CD4-positive, alpha-beta T cell (primary cell): ENCODE results near the gene ELOVL4. TPM values are rescaled to one million over a fixed set of nuclear protein-coding genes. Genes with fewer than 3 reads are reported as not detected.

ENCODE experiments used
- ATAC-seq: fragments of 200-7000 bp; cut with Tn5 transposase; one replicate; pipeline ENCODE4 v1.10.0; 2022; ENCODE audit warnings: mild to moderate bottlenecking; ENCODE audit not compliant: poor library complexity
- CTCF ChIA-PET: fragments of 350-600 bp; sonication (Branson Sonifier 250); formaldehyde crosslinking; loops from one replicate; lab custom pipeline; 2021; ENCODE audit warnings: antibody characterized with exemption, inconsistent platforms; lab: Charles Lee
- POLR2A ChIA-PET: fragments of 350-600 bp; sonication (Branson Sonifier 250); formaldehyde crosslinking; loops from one replicate; lab custom pipeline; 2021; ENCODE audit warnings: antibody characterized with exemption, inconsistent platforms; lab: Charles Lee
- DNase-seq, 14 experiments: peaks; one replicate each; pipeline ENCODE4 v3.0.0-alpha.2; 2013 to 2020; ENCODE audit warnings: mixed read lengths in 2 of 14
- H3K27ac ChIP-seq, 2 donors: one replicate each; pipeline versions ENCODE4 v1.5.1 to v1.7.0; 2013; ENCODE audit warnings: low read length in 2 of 2, low read depth in 1 of 2, mild to moderate bottlenecking in 1 of 2
- H3K27me3 ChIP-seq, 2 experiments: 1 replicate in 1 of 2; 2 replicates in 1 of 2; pipeline versions ENCODE4 v1.6.1 to v1.7.0; 2013; ENCODE audit warnings: low read length in 2 of 2, control low read depth in 1 of 2, mild to moderate bottlenecking in 1 of 2, moderate library complexity in 1 of 2; ENCODE audit not compliant: insufficient read depth in 2 of 2, control insufficient read depth in 1 of 2
- H3K36me3 ChIP-seq: one replicate; pipeline ENCODE4 v1.6.1; 2013; ENCODE audit warnings: low read length, control low read depth; ENCODE audit not compliant: insufficient read depth
- H3K4me1 ChIP-seq: one replicate; pipeline ENCODE4 v1.6.1; 2013; ENCODE audit warnings: low read length, control low read depth; ENCODE audit not compliant: insufficient read depth
- H3K4me3 ChIP-seq: one replicate; pipeline ENCODE4 v1.5.1; 2013; ENCODE audit warnings: mild to moderate bottlenecking, low read length, moderate library complexity
- H3K9me3 ChIP-seq, 2 experiments: 1 replicate in 1 of 2; 2 replicates in 1 of 2; pipeline versions ENCODE4 v1.6.1 to v1.7.0; 2013; ENCODE audit warnings: low read length in 2 of 2, mild to moderate bottlenecking in 2 of 2, control low read depth in 1 of 2, moderate library complexity in 1 of 2; ENCODE audit not compliant: control insufficient read depth in 1 of 2, insufficient read depth in 1 of 2
- H3K27ac Mint-ChIP-seq: one replicate; pipeline ENCODE4 v1.8.0; 2020; ENCODE audit warnings: mixed read lengths
- H3K27me3 Mint-ChIP-seq: one replicate; pipeline ENCODE4 v1.8.0; 2021; ENCODE audit warnings: mixed read lengths
- H3K36me3 Mint-ChIP-seq: one replicate; pipeline ENCODE4 v1.8.0; 2021; ENCODE audit warnings: low read depth, mixed read lengths
- H3K4me1 Mint-ChIP-seq: one replicate; pipeline ENCODE4 v1.8.0; 2021; ENCODE audit warnings: low read depth, mixed read lengths
- H3K4me3 Mint-ChIP-seq: one replicate; pipeline ENCODE4 v1.8.0; 2020; ENCODE audit warnings: mild to moderate bottlenecking, mixed read lengths
- H3K9me3 Mint-ChIP-seq: one replicate; pipeline ENCODE4 v1.8.0; 2020; ENCODE audit warnings: mixed read lengths
- CTCF ChIP-seq: fragments of 200-600 bp; IDR thresholded peaks from one replicate; pipeline ENCODE4 v1.8.0; 2022; ENCODE audit warnings: antibody characterized with exemption, mild to moderate bottlenecking
- intact Hi-C, 2 experiments: fragments of 100-400 bp; cut with DNase I in 1 of 2; cut with micrococcal nuclease in 1 of 2; formaldehyde crosslinking; loops; one replicate each; pipeline versions ENCODE4 v1.15.1 to v1.9.0; 2023 to 2025; cut with DNase I, micrococcal nuclease
- total RNA-seq, 174 experiments: library from RNA in 2 of 174; stranded (reverse) in 2 of 174; gene quantifications; one replicate each; pipeline ENCODE4 v1.2.3 and lab custom pipeline; 2021 to 2026

The ELOVL4 gene
- total RNA-seq, 2 experiments from 2014 or later: 0.84 to 1.0 TPM

GRCh38 chr6:79954849-79955248 is 7.5 kb upstream of the ELOVL4 start:
- intact Hi-C loops: no loop called here
- Histone ChIP-seq H3K4me3 (no peak overlapping the region), H3K27ac (no peak overlapping the region), H3K4me1 (no peaks in the 10 kb centered on the region), H3K36me3 (no peaks in the 10 kb centered on the region), H3K9me3 (no peaks in the 10 kb centered on the region), H3K27me3 (no peaks in the 10 kb centered on the region)
- CTCF ChIA-PET: no interaction called here
- no peak for TF ChIP-seq CTCF
- ATAC-seq (no peak), DNase-seq (no peak)
- H3K4me3 Mint-ChIP-seq: no peak overlapping the region
- H3K27me3 Mint-ChIP-seq: peaks cover 17% of the 10 kb centered on the region
- H3K9me3 Mint-ChIP-seq: peaks cover 4% of the 10 kb centered on the region
- H3K27ac Mint-ChIP-seq: no peak overlapping the region
- no peaks in the 10 kb centered on the region for H3K4me1 Mint-ChIP-seq
- POLR2A ChIA-PET: no interaction called here
- H3K36me3 Mint-ChIP-seq: no peaks in the 10 kb centered on the region

- Mint-ChIP-seq H3K27me3 (peaks cover 23% of the 10 kb centered on the region), H3K9me3 (no peaks in the 10 kb centered on the region), H3K36me3 (no peaks in the 10 kb centered on the region), H3K27ac (no peak overlapping the region), H3K4me1 (peaks cover 29% of the 10 kb centered on the region), H3K4me3 (peak overlapping the region; percentile 68)
- no peaks in the 10 kb centered on the region for H3K9me3 ChIP-seq
- ChIA-PET CTCF (interaction anchor here (0.6 to 1.8 kb wide), 20 partner anchors 9 to 1805 kb away, joined by 3 to 13 read pairs (median 4); partner anchors contain the start of genes BCKDHB and TTK), POLR2A (interaction anchor here (0.6 to 2.1 kb wide), 5 partner anchors 33 to 1866 kb away, joined by 3 to 20 read pairs (median 4); partner anchors contain the start of genes BCKDHB and TTK)
- peaks cover 7 to 31% of the 10 kb centered on the region in 2 experiments for H3K27me3 ChIP-seq
- no peaks in the 10 kb centered on the region for H3K36me3 ChIP-seq
- DNase-seq: peak in 12 of 14 experiments; percentile 4 to 87 (median 32)
- peak; percentile 81 for TF ChIP-seq CTCF
- H3K4me3 ChIP-seq: no peak overlapping the region
- no peak overlapping the region for H3K27ac ChIP-seq
- ATAC-seq: peak; percentile 38
- intact Hi-C loops: loop anchor here in 1 of 2 experiments (1.0 to 2.0 kb wide), 3 partner anchors 55 to 1804 kb away; partner anchors contain the start of genes TENT5A and TTK
- peaks cover 25% of the 10 kb centered on the region for H3K4me1 ChIP-seq
Measured at GRCh38 chr6:79949233-79949632, 1.9 kb upstream of the ELOVL4 start.

- peak in 8 of 14 experiments; percentile 8 to 66 (median 32) for DNase-seq
- no peaks in the 10 kb centered on the region for H3K9me3 Mint-ChIP-seq
- peak overlapping the region; percentile 2 for H3K27ac Mint-ChIP-seq
- H3K27ac ChIP-seq: no peak overlapping the region
- H3K4me3 Mint-ChIP-seq: peak overlapping the region; percentile 84
- H3K36me3 ChIP-seq: no peaks in the 10 kb centered on the region
- H3K27me3 Mint-ChIP-seq: peaks cover 46% of the 10 kb centered on the region
- H3K4me1 Mint-ChIP-seq: peaks cover 29% of the 10 kb centered on the region
- peak; percentile 40 for TF ChIP-seq CTCF
- peaks cover 12 to 35% of the 10 kb centered on the region in 2 experiments for H3K27me3 ChIP-seq
- no peaks in the 10 kb centered on the region for H3K36me3 Mint-ChIP-seq
- H3K9me3 ChIP-seq: no peaks in the 10 kb centered on the region
- ChIA-PET POLR2A (interaction anchor here (0.6 to 2.4 kb wide), 3 partner anchors 15 to 159 kb away, joined by 3 to 16 read pairs (median 9); partner anchors contain the start of genes BCKDHB and TTK), CTCF (interaction anchor here (0.7 to 2.1 kb wide), 10 partner anchors 13 to 204 kb away, joined by 3 to 8 read pairs (median 4); partner anchors contain the start of genes BCKDHB and TTK)
- peaks cover 25% of the 10 kb centered on the region for H3K4me1 ChIP-seq
- intact Hi-C loops: loop anchor here in 1 of 2 experiments (2.0 kb wide), 2 partner anchors 58 to 76 kb away; partner anchors contain the start of gene TTK
- peak; percentile 77 for ATAC-seq
- peak overlapping the region; percentile 64 for H3K4me3 ChIP-seq
Measured at GRCh38 chr6:79946272-79947190, 822 bp downstream of the ELOVL4 start.
